Measurements from ENCODE around the gene SMC1A.
A peak's percentile ranks its signal among the peaks of the same experiment; 100 is the strongest.
"Not testable (repeated sequence)": the region's sequence is repeated elsewhere in the genome, so short reads cannot be mapped to it uniquely, and the experiment has no call there.

Gene SMC1A

GRCh38 chrX:53422086-53422860 lies at the start of gene SMC1A:
Gene SMC1A, minus strand, starts transcription at chrX:53422654. Its CDS starts 54 bp downstream, at chrX:53422600.
- DNase-seq (ENCODE audit: low read depth), result peak; percentile 95

- no peak for DNase-seq (ENCODE audit: low read depth)
These were observed 48.9 kb upstream of the SMC1A start for GRCh38 chrX:53471346-53471745.

- not testable (repeated sequence) for DNase-seq (ENCODE audit: low read depth)
These were observed 46.2 kb upstream of the SMC1A start for GRCh38 chrX:53468659-53469058.

- peak; percentile 14 for DNase-seq (ENCODE audit: low read depth)
These were observed 35.6 kb upstream of the SMC1A start for GRCh38 chrX:53458082-53458481.

- DNase-seq (ENCODE audit: low read depth), result peak; percentile 80
These were observed 33.8 kb upstream of the SMC1A start for GRCh38 chrX:53456254-53456653.

- no peak for DNase-seq (ENCODE audit: low read depth)
These were observed 30.4 kb upstream of the SMC1A start for GRCh38 chrX:53452812-53453211.

- no peak for DNase-seq (ENCODE audit: low read depth)
These were observed 27.2 kb upstream of the SMC1A start for GRCh38 chrX:53449632-53450031.

GRCh38 chrX:53447441-53447840 lies 25.0 kb upstream of the SMC1A start:
- DNase-seq (ENCODE audit: low read depth), result no peak

- DNase-seq (ENCODE audit: low read depth), result peak; percentile 34
These were observed 23.5 kb upstream of the SMC1A start for GRCh38 chrX:53445977-53446376.

GRCh38 chrX:53442322-53442631 lies 19.8 kb upstream of the SMC1A start:
- no peak for DNase-seq (ENCODE audit: low read depth)

GRCh38 chrX:53441531-53442321 lies 19.3 kb upstream of the SMC1A start:
- peak; percentile 50 for DNase-seq (ENCODE audit: low read depth)

GRCh38 chrX:53440621-53441517 lies 18.4 kb upstream of the SMC1A start:
- DNase-seq (ENCODE audit: low read depth), result peak; percentile 78

- no peak for DNase-seq (ENCODE audit: low read depth)
These were observed 17.6 kb upstream of the SMC1A start for GRCh38 chrX:53440101-53440500.

GRCh38 chrX:53438832-53439230 lies 16.4 kb upstream of the SMC1A start:
- no peak for DNase-seq (ENCODE audit: low read depth)

GRCh38 chrX:53438174-53438831 lies 15.8 kb upstream of the SMC1A start:
- no peak for DNase-seq (ENCODE audit: low read depth)

- no peak for DNase-seq (ENCODE audit: low read depth)
These were observed 14.8 kb upstream of the SMC1A start for GRCh38 chrX:53437206-53437605.

- peak; percentile 54 for DNase-seq (ENCODE audit: low read depth)
These were observed 13.5 kb upstream of the SMC1A start for GRCh38 chrX:53435997-53436396.

GRCh38 chrX:53433651-53434639 lies 11.5 kb upstream of the SMC1A start, which contains the start of gene HSD17B10:
Gene HSD17B10, minus strand, starts transcription at chrX:53434370. Its CDS starts 25 bp downstream, at chrX:53434345.
- DNase-seq (ENCODE audit: low read depth), result peak; percentile 60

GRCh38 chrX:53430231-53430630 lies 7.8 kb upstream of the SMC1A start:
- no peak for DNase-seq (ENCODE audit: low read depth)

- no peak for DNase-seq (ENCODE audit: low read depth)
These were observed 7.3 kb upstream of the SMC1A start for GRCh38 chrX:53429755-53430154.

Data from amniotic epithelial cell (primary cell).